ENCODE results near the gene PARVB. TPM values are rescaled to one million over a fixed set of nuclear protein-coding genes. Genes with fewer than 3 reads are reported as not detected.

PARVB gene
- total and polyA plus RNA-seq, 2 donors (not counting 1 experiment from before 2014, with no cell fraction given), result 12.1 to 47.3 TPM

DNA sequence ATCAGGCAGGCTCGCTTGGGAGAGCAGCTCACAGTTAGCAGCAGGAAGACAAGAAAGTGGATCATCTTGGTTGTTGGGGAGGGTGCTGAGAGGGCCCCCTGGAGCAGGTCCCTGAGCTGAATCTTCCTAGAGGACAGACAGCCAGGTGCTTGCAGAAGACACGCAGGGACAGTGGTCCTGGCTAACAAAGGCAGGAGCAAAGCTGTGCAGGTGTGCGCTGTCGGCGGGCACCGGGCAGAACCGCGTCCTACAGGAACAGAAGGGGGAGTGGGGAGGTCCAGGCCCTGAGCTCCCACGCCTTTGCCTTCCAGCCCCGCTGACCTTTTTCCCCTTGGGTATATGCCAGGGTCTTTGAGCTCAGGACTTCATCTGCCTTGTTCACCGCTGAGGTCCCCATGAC lies 30.1 kb upstream of the PARVB start:
- H3K9me3 ChIP-seq (ENCODE audit: control insufficient read depth, insufficient read depth, low read depth, low read length), result no peaks in the 10 kb centered on the region
- no peaks in the 10 kb centered on the region for H3K79me2 ChIP-seq (ENCODE audit: control insufficient read depth, insufficient read depth, low read length)
- H3K27ac ChIP-seq (ENCODE audit: insufficient read depth, low read length), result no peak overlapping the region
- no peak for TF ChIP-seq EZH2 (IDR thresholded peaks at IDR 0.05; ENCODE audit: low read length, missing control alignments)
- TF ChIP-seq, protein P1, sequence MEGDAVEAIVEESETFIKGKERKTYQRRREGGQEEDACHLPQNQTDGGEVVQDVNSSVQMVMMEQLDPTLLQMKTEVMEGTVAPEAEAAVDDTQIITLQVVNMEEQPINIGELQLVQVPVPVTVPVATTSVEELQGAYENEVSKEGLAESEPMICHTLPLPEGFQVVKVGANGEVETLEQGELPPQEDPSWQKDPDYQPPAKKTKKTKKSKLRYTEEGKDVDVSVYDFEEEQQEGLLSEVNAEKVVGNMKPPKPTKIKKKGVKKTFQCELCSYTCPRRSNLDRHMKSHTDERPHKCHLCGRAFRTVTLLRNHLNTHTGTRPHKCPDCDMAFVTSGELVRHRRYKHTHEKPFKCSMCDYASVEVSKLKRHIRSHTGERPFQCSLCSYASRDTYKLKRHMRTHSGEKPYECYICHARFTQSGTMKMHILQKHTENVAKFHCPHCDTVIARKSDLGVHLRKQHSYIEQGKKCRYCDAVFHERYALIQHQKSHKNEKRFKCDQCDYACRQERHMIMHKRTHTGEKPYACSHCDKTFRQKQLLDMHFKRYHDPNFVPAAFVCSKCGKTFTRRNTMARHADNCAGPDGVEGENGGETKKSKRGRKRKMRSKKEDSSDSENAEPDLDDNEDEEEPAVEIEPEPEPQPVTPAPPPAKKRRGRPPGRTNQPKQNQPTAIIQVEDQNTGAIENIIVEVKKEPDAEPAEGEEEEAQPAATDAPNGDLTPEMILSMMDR (conservative IDR thresholded peaks at IDR 0.05 in 1 of 2, IDR thresholded peaks at IDR 0.05 in 1 of 2; ENCODE audit: low read depth in 1 of 2, low read length in 2 of 2), result no peak
- H3K4me2 ChIP-seq (ENCODE audit: extremely low read depth, insufficient read depth, low read length), result no peak overlapping the region
- no peak overlapping the region for H3K4me3 ChIP-seq (replicated peaks in 1 of 4; ENCODE audit: control extremely low read depth in 1 of 4, insufficient read depth in 1 of 4, low read depth in 3 of 4, low read length in 4 of 4)
- H4K20me1 ChIP-seq (ENCODE audit: control insufficient read depth, extremely low read depth, insufficient read depth, low read length), result no peaks in the 10 kb centered on the region
- H3K9ac ChIP-seq (ENCODE audit: insufficient read depth, low read length), result no peak overlapping the region
- H3K27me3 ChIP-seq (ENCODE audit: control insufficient read depth, insufficient read depth, low read length), result no peaks in the 10 kb centered on the region
- peaks cover 3% of the 10 kb centered on the region for H3K4me1 ChIP-seq (ENCODE audit: control insufficient read depth, extremely low read depth, insufficient read depth, low read length)
- no peak for DNase-seq (ENCODE audit: low read depth in 2 of 2)
- peaks cover 17% of the 10 kb centered on the region for H3K36me3 ChIP-seq (ENCODE audit: control insufficient read depth, insufficient read depth, low read length)
- no peak overlapping the region for H2AFZ ChIP-seq (ENCODE audit: low read length)

DNA sequence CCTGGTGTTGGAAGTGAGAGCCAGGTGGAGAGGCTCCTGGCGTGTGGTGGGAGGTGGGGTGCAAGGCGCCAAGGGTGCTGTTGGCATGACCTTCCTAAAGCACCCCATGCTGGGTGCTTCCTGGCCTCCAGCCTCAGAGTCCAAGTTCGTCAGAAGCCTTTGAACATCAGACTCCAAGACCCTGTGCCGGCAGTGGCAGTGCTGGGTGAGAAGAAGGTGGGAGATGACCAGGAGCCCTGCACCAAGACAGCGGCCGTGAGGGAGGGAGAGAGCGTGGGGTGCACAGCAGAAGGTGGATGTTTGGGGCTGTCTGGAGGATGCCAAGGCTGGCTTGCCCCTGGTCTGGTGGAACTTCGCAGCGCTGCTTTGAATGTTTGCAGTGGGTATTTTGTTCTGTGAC lies 29.7 kb upstream of the PARVB start:
- H3K4me1 ChIP-seq (ENCODE audit: control insufficient read depth, extremely low read depth, insufficient read depth, low read length), result peaks cover 3% of the 10 kb centered on the region
- no peak overlapping the region for H2AFZ ChIP-seq (ENCODE audit: low read length)
- peaks cover 17% of the 10 kb centered on the region for H3K36me3 ChIP-seq (ENCODE audit: control insufficient read depth, insufficient read depth, low read length)
- no peak overlapping the region for H3K4me3 ChIP-seq (replicated peaks in 1 of 4; ENCODE audit: control extremely low read depth in 1 of 4, insufficient read depth in 1 of 4, low read depth in 3 of 4, low read length in 4 of 4)
- no peak for DNase-seq (ENCODE audit: low read depth in 2 of 2)
- no peak overlapping the region for H3K27ac ChIP-seq (ENCODE audit: insufficient read depth, low read length)
- no peak overlapping the region for H3K4me2 ChIP-seq (ENCODE audit: extremely low read depth, insufficient read depth, low read length)
- H3K79me2 ChIP-seq (ENCODE audit: control insufficient read depth, insufficient read depth, low read length), result no peaks in the 10 kb centered on the region
- TF ChIP-seq EZH2 (IDR thresholded peaks at IDR 0.05; ENCODE audit: low read length, missing control alignments), result no peak
- TF ChIP-seq, protein P1 (conservative IDR thresholded peaks at IDR 0.05 in 1 of 2, IDR thresholded peaks at IDR 0.05 in 1 of 2; ENCODE audit: low read depth in 1 of 2, low read length in 2 of 2), result no peak
- H3K9ac ChIP-seq (ENCODE audit: insufficient read depth, low read length), result no peak overlapping the region
- no peaks in the 10 kb centered on the region for H4K20me1 ChIP-seq (ENCODE audit: control insufficient read depth, extremely low read depth, insufficient read depth, low read length)
- no peaks in the 10 kb centered on the region for H3K27me3 ChIP-seq (ENCODE audit: control insufficient read depth, insufficient read depth, low read length)
- no peaks in the 10 kb centered on the region for H3K9me3 ChIP-seq (ENCODE audit: control insufficient read depth, insufficient read depth, low read depth, low read length)

DNA sequence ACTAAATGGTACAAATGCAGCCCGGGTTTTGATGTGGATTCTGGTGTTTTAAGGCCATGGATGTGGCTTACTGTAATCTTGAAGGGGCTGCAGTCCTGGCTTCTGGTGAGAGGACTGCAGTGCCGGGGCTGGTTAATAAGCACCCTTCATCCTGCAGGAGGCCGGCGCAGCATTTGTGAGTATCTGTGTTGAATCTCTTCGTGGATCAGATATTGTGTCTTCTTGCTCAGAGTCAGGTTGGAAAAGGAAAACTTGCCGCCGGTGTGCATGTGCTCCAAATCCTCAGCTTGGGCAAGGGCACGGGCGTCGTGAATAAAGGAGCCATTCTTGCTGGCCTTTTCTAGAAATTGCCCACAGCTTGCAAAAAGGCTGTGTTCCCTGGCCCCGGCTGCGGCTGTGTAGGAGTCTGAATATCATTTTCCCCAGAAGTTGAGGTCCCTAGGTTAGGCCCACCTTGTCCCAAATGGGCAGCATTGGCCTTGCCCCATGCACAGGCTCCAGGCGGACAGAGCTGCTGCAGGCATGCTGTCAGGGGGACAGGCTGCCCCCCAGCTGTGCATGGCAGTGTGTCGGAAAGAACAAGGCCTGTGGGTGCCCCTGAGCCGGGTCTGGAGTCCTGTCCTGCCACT lies 28.9 kb upstream of the PARVB start:
- Histone ChIP-seq H3K36me3 (ENCODE audit: control insufficient read depth, insufficient read depth, low read length) (peaks cover 17% of the 10 kb centered on the region), H4K20me1 (ENCODE audit: control insufficient read depth, extremely low read depth, insufficient read depth, low read length) (no peaks in the 10 kb centered on the region), H3K4me1 (ENCODE audit: control insufficient read depth, extremely low read depth, insufficient read depth, low read length) (peaks cover 3% of the 10 kb centered on the region), H3K27ac (ENCODE audit: insufficient read depth, low read length) (no peak overlapping the region), H2AFZ (ENCODE audit: low read length) (no peak overlapping the region), H3K9me3 (ENCODE audit: control insufficient read depth, insufficient read depth, low read depth, low read length) (no peaks in the 10 kb centered on the region), H3K9ac (ENCODE audit: insufficient read depth, low read length) (no peak overlapping the region), H3K79me2 (ENCODE audit: control insufficient read depth, insufficient read depth, low read length) (no peaks in the 10 kb centered on the region), H3K4me3 (replicated peaks in 1 of 4; ENCODE audit: control extremely low read depth in 1 of 4, insufficient read depth in 1 of 4, low read depth in 3 of 4, low read length in 4 of 4) (no peak overlapping the region), H3K27me3 (ENCODE audit: control insufficient read depth, insufficient read depth, low read length) (no peaks in the 10 kb centered on the region), H3K4me2 (ENCODE audit: extremely low read depth, insufficient read depth, low read length) (no peak overlapping the region)
- TF ChIP-seq, protein P1 (conservative IDR thresholded peaks at IDR 0.05 in 1 of 2, IDR thresholded peaks at IDR 0.05 in 1 of 2; ENCODE audit: low read depth in 1 of 2, low read length in 2 of 2), result no peak
- TF ChIP-seq EZH2 (IDR thresholded peaks at IDR 0.05; ENCODE audit: low read length, missing control alignments), result no peak
- DNase-seq (ENCODE audit: low read depth in 2 of 2), result no peak
